Breast epithelium (tissue), 4 donors: ENCODE results near the gene EFCAB5. TPM values are rescaled to one million over a fixed set of nuclear protein-coding genes. Genes with fewer than 3 reads are reported as not detected.

Source experiments
- DNase-seq, 2 donors: peaks; one replicate each; pipeline ENCODE4 v3.0.0-alpha.2; 2019; ENCODE audit warnings: low spot score in 2 of 2
- H3K27ac ChIP-seq, 2 donors: fragments of 200-600 bp; sonication (generic) in 1 of 2; one replicate each; pipeline ENCODE4 v1.5.1; 2016 to 2019; ENCODE audit warnings: mild to moderate bottlenecking in 1 of 2
- H3K27me3 ChIP-seq, 2 donors: fragments of 200-600 bp; sonication (generic) in 1 of 2; one replicate each; pipeline versions ENCODE4 v1.5.1 to v1.6.0; 2017 to 2019; ENCODE audit warnings: control low read depth in 1 of 2, mild to moderate bottlenecking in 1 of 2
- H3K36me3 ChIP-seq: fragments of 200-600 bp; one replicate; pipeline ENCODE4 v1.5.1; 2019
- H3K4me1 ChIP-seq, 2 donors: fragments of 200-600 bp; sonication (generic); one replicate each; pipeline ENCODE4 v1.5.1; 2016 to 2019; ENCODE audit warnings: control low read depth in 1 of 2
- H3K4me3 ChIP-seq, 3 donors: fragments of 200-600 bp; sonication (generic); 1 replicate in 2 of 3; 2 replicates in 1 of 3; pipeline ENCODE4 v1.5.1; 2016 to 2019; ENCODE audit warnings: mild to moderate bottlenecking in 3 of 3, moderate library complexity in 2 of 3
- H3K9me3 ChIP-seq, 2 donors: fragments of 200-600 bp; sonication (generic) in 1 of 2; one replicate each; pipeline ENCODE4 v1.5.1; 2016 to 2019; ENCODE audit warnings: control low read depth in 1 of 2
- POLR2AphosphoS5 ChIP-seq, 3 donors: sonication (generic); formaldehyde crosslinking; IDR thresholded peaks; one replicate each; pipeline ENCODE4 v1.6.1; 2017; ENCODE audit warnings: antibody characterized with exemption in 3 of 3
- intact Hi-C: fragments of 100-400 bp; cut with DNase I; formaldehyde crosslinking; loops from one replicate; pipeline ENCODE4 v1.15.1; 2023; ENCODE audit warnings: low total_unique reads
- total RNA-seq, 3 donors: library from RNA; depleted of rRNA; stranded (reverse); fragments of >200 nt; gene quantifications; one replicate each; pipeline ENCODE4 v1.1.0, GENCODE V29; 2016

EFCAB5 gene
- total RNA-seq, 3 donors from 2014 or later: 0.29 to 0.80 TPM; not detected in 1

- H3K9me3 ChIP-seq: no peaks in the 10 kb centered on the region
- H3K27me3 ChIP-seq: no peaks in the 10 kb centered on the region
- H3K4me3 ChIP-seq: no peak overlapping the region
- TF ChIP-seq POLR2AphosphoS5 (IDR thresholded peaks at IDR 0.05): no peak
- intact Hi-C loops: no loop called here
- no peak for DNase-seq
- no peak overlapping the region for H3K27ac ChIP-seq
- no peaks in the 10 kb centered on the region for H3K4me1 ChIP-seq
- H3K36me3 ChIP-seq: no peaks in the 10 kb centered on the region
Observed at GRCh38 chr17:30155389-30155788, 214.0 kb downstream of the EFCAB5 start.

Other genes starting within 250 kb of the EFCAB5 start
- 10 to 100 TPM; 23.0 to 64.2 (median 25.9) TPM for gene SSH2, start 11.4 kb upstream of the EFCAB5 start, total RNA-seq
- 10 to 100 TPM; 26.6 to 37.0 (median 29.4) TPM for gene NSRP1, start 175.2 kb downstream of the EFCAB5 start, total RNA-seq